HEK293 (cell line): ENCODE measurements around the gene SNCAIP.

Source experiments
- CTCF ChIA-PET: fragments of 350-600 bp; formaldehyde crosslinking; extraction: SDS; loops from one replicate; lab custom pipeline; 2021; ENCODE audit warnings: antibody characterized with exemption; lab: Yijun Ruan, JAX
- POLR2A ChIA-PET: fragments of 300-600 bp; formaldehyde crosslinking; extraction: SDS; loops from one replicate; lab custom pipeline; 2020; ENCODE audit warnings: antibody characterized with exemption, inconsistent platforms; lab: Yijun Ruan, JAX
- H3K27ac ChIP-seq: fragments of 200-500 bp; sonication (Bioruptor generic); 2 replicates; pipeline ENCODE4 v1.5.1; 2014; ENCODE audit warnings: low read depth, low read length, control low read depth, inconsistent platforms; ENCODE audit errors: extremely low read depth
- H3K36me3 ChIP-seq, 2 experiments: fragments of 200-500 bp in 1 of 2; sonication (Bioruptor generic) in 1 of 2; 1 replicate in 1 of 2; 2 replicates in 1 of 2; pipeline ENCODE4 v1.5.1; 2014 to 2017; ENCODE audit warnings: inconsistent platforms in 2 of 2, low read length in 2 of 2; ENCODE audit not compliant: control insufficient read depth in 2 of 2, insufficient read depth in 1 of 2
- H3K4me1 ChIP-seq: fragments of 200-500 bp; sonication (Bioruptor generic); 2 replicates; pipeline ENCODE4 v1.5.1; 2014; ENCODE audit warnings: mild to moderate bottlenecking, low read length, inconsistent platforms; ENCODE audit not compliant: control insufficient read depth, insufficient read depth
- H3K4me3 ChIP-seq: 2 replicates; pipeline ENCODE4 v1.5.1; 2011; ENCODE audit warnings: low read depth, mild to moderate bottlenecking, control low read depth, low read length, moderate library complexity
- H3K9me3 ChIP-seq: fragments of 200-500 bp; sonication (Bioruptor generic); 2 replicates; pipeline ENCODE4 v1.5.1; 2014; ENCODE audit warnings: low read depth, low read length, inconsistent platforms; ENCODE audit not compliant: control insufficient read depth, insufficient read depth
- GLI2 ChIP-seq: fragments of 450-650 bp; formaldehyde crosslinking; IDR thresholded peaks from 2 replicates; pipeline ENCODE4; 2017; ENCODE audit warnings: missing biosample characterization, missing genetic modification characterization, low read depth, borderline replicate concordance
- KLF8 ChIP-seq: fragments of 450-650 bp; formaldehyde crosslinking; IDR thresholded peaks from 2 replicates; pipeline ENCODE4 v1.5.1; 2016; ENCODE audit warnings: missing biosample characterization, missing genetic modification characterization
- PRDM6 ChIP-seq: fragments of 450-650 bp; formaldehyde crosslinking; IDR thresholded peaks from 2 replicates; pipeline ENCODE4 v1.5.1; 2017; ENCODE audit warnings: missing biosample characterization, missing genetic modification characterization
- ZBTB6 ChIP-seq: fragments of 450-650 bp; formaldehyde crosslinking; IDR thresholded peaks from 2 replicates; pipeline ENCODE4 v1.5.1; 2017; ENCODE audit warnings: missing biosample characterization, missing genetic modification characterization
- ZNF121 ChIP-seq: fragments of 450-650 bp; formaldehyde crosslinking; IDR thresholded peaks from 2 replicates; pipeline ENCODE4 v1.5.1; 2016; ENCODE audit warnings: missing biosample characterization, missing genetic modification characterization
- ZNF146 ChIP-seq: fragments of 450-650 bp; formaldehyde crosslinking; IDR thresholded peaks from 2 replicates; pipeline ENCODE4 v1.5.1; 2016; ENCODE audit warnings: missing biosample characterization, missing genetic modification characterization
- ZNF184 ChIP-seq: fragments of 450-650 bp; IDR thresholded peaks from 2 replicates; pipeline ENCODE4 v1.5.1; 2018; ENCODE audit warnings: missing biosample characterization, mild to moderate bottlenecking, missing genetic modification characterization
- ZNF2 ChIP-seq: fragments of 450-650 bp; formaldehyde crosslinking; IDR thresholded peaks from 2 replicates; pipeline ENCODE4 v1.5.1; 2016; ENCODE audit warnings: missing biosample characterization, missing genetic modification characterization
- ZNF26 ChIP-seq: fragments of 450-650 bp; formaldehyde crosslinking; IDR thresholded peaks from 2 replicates; pipeline ENCODE4 v1.5.1; 2016; ENCODE audit warnings: missing biosample characterization, missing genetic modification characterization
- ZNF354C ChIP-seq: fragments of 450-650 bp; formaldehyde crosslinking; IDR thresholded peaks from 2 replicates; pipeline ENCODE4 v1.5.1; 2016; ENCODE audit warnings: missing biosample characterization, missing genetic modification characterization, low read depth, borderline replicate concordance
- ZNF473 ChIP-seq: fragments of 450-650 bp; formaldehyde crosslinking; IDR thresholded peaks from 2 replicates; pipeline ENCODE4 v1.5.1; 2017; ENCODE audit warnings: missing biosample characterization, missing genetic modification characterization
- ZNF513 ChIP-seq: fragments of 450-650 bp; IDR thresholded peaks from 2 replicates; pipeline ENCODE4 v1.5.1; 2018; ENCODE audit warnings: missing biosample characterization, missing genetic modification characterization
- ZNF529 ChIP-seq: fragments of 450-650 bp; formaldehyde crosslinking; IDR thresholded peaks from 2 replicates; pipeline ENCODE4 v1.5.1; 2017; ENCODE audit warnings: missing genetic modification characterization, missing biosample characterization; ENCODE audit not compliant: insufficient replicate concordance
- ZNF548 ChIP-seq: fragments of 450-650 bp; formaldehyde crosslinking; IDR thresholded peaks from 2 replicates; pipeline ENCODE4 v1.5.1; 2016; ENCODE audit warnings: missing biosample characterization, missing genetic modification characterization
- ZNF600 ChIP-seq: fragments of 450-650 bp; formaldehyde crosslinking; IDR thresholded peaks from 2 replicates; pipeline ENCODE4 v1.5.1; 2016; ENCODE audit warnings: missing biosample characterization, missing genetic modification characterization
- ZNF624 ChIP-seq: fragments of 450-650 bp; formaldehyde crosslinking; IDR thresholded peaks from 2 replicates; pipeline ENCODE4 v1.5.1; 2017; ENCODE audit warnings: missing biosample characterization, missing genetic modification characterization
- ZNF629 ChIP-seq: fragments of 450-650 bp; formaldehyde crosslinking; IDR thresholded peaks from 2 replicates; pipeline ENCODE4 v1.5.1; 2017; ENCODE audit warnings: missing biosample characterization, missing genetic modification characterization
- ZNF660 ChIP-seq: fragments of 450-650 bp; IDR thresholded peaks from 2 replicates; pipeline ENCODE4 v1.5.1; 2018; ENCODE audit warnings: missing biosample characterization, mild to moderate bottlenecking, missing genetic modification characterization
- ZNF704 ChIP-seq: fragments of 450-650 bp; formaldehyde crosslinking; IDR thresholded peaks from 2 replicates; pipeline ENCODE4 v1.5.1; 2016; ENCODE audit warnings: missing biosample characterization, missing genetic modification characterization
- ZNF707 ChIP-seq: fragments of 450-650 bp; formaldehyde crosslinking; IDR thresholded peaks from 2 replicates; pipeline ENCODE4 v1.5.1; 2016; ENCODE audit warnings: missing biosample characterization, missing genetic modification characterization
- ZSCAN16 ChIP-seq: fragments of 450-650 bp; formaldehyde crosslinking; IDR thresholded peaks from 2 replicates; pipeline ENCODE4 v1.5.1; 2016; ENCODE audit warnings: missing biosample characterization, missing genetic modification characterization

SNCAIP gene

GRCh38 chr5:122436615-122437014 lies 124.6 kb downstream of the SNCAIP start:
- Histone ChIP-seq H3K4me1 (peaks cover 18% of the 10 kb centered on the region), H3K27ac (no peak overlapping the region), H3K9me3 (no peaks in the 10 kb centered on the region), H3K36me3 (no peaks in the 10 kb centered on the region), H3K4me3 (no peak overlapping the region)
- ChIA-PET POLR2A (no interaction called here), CTCF (no interaction called here)
- TF ChIP-seq ZNF354C (no peak), PRDM6 (tag by site-specific recombination) (peak; percentile 87), ZNF121 (tag by site-specific recombination) (no peak), GLI2 (no peak)
- TF ChIP-seq, all 188 proteins: peak for 1

- Histone ChIP-seq H3K36me3 (peaks cover 0 to 7% of the 10 kb centered on the region in 2 experiments; a peak in 1 of 3 replicates), H3K4me1 (peaks cover 11% of the 10 kb centered on the region), H3K27ac (no peak overlapping the region), H3K9me3 (no peaks in the 10 kb centered on the region), H3K4me3 (no peak overlapping the region)
- POLR2A ChIA-PET = no interaction called here
- CTCF ChIA-PET = no interaction called here
- TF ChIP-seq ZNF660 (tag by site-specific recombination) = no peak
- TF ChIP-seq ZNF707 = no peak
- TF ChIP-seq ZNF629 (tag by site-specific recombination) = no peak
- no peak for TF ChIP-seq ZNF529 (tag by site-specific recombination)
- TF ChIP-seq ZNF184 (tag by site-specific recombination) = no peak
- TF ChIP-seq ZNF600 (tag by site-specific recombination) = no peak
- no peak for TF ChIP-seq ZNF26
- TF ChIP-seq KLF8 = no peak
- TF ChIP-seq ZNF2 (tag by site-specific recombination) = no peak
- TF ChIP-seq ZNF473 = no peak
- TF ChIP-seq ZNF704 (tag by site-specific recombination) = no peak
- no peak for TF ChIP-seq ZNF146
- no peak for TF ChIP-seq ZNF513
- no peak for TF ChIP-seq ZBTB6 (tag by site-specific recombination)
- TF ChIP-seq ZNF548 (tag by site-specific recombination) = no peak
- TF ChIP-seq ZSCAN16 = no peak
- TF ChIP-seq ZNF624 (tag by site-specific recombination) = no peak
These were observed 127.6 kb downstream of the SNCAIP start for GRCh38 chr5:122439645-122440044.
